ENCODE results near the gene SEMA3G.

Gene SEMA3G

GRCh38 chr3:52479037-52479876 lies 34.4 kb upstream of the SEMA3G start:
- DNase-seq = no peak

DNA sequence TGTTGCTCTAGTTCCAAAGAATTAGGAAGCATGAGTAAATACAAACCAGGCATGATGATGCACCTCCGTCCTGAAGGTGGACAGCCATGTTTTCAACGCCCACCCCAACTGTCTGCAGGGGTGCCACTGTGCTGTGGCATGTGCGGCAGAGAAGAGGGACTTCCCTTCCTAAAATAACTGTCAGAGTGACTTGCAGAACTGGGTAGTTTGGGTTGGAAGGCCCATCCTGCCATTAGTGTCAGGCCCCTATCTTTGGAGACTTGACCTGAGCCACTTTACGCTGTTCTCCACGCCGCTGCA lies 32.8 kb upstream of the SEMA3G start:
- peak in 1 of 2 donors; percentile 62 for DNase-seq

- DNase-seq = no peak
Measured at GRCh38 chr3:52477076-52477795, 32.3 kb upstream of the SEMA3G start.

DNA sequence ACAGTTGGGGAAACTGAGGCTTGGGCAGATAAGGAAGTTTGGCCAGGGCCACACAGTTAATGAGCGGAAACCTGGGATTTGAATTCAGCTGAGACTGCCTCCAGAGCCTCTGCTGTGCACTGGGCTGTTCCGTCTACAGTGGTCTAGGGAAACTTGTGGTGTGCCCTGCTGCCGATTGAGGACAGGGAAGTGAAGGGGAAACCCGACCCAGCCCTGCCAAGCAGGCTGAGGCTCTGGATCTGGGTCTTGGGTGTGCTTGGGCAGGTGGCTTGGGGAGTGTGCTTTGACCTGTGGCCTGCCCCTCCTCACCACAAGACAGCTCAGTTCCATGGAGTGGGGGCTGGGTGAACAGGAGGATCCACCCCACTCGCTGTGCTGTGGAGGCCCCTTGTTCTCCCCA lies 28.1 kb upstream of the SEMA3G start:
- peak in 1 of 2 donors; percentile 27 for DNase-seq

- peak; percentile 49 to 62 for DNase-seq
Measured at GRCh38 chr3:52472239-52473000, 27.5 kb upstream of the SEMA3G start.

GRCh38 chr3:52471371-52472238 lies 26.7 kb upstream of the SEMA3G start:
- peak; percentile 78 to 85 for DNase-seq

DNA sequence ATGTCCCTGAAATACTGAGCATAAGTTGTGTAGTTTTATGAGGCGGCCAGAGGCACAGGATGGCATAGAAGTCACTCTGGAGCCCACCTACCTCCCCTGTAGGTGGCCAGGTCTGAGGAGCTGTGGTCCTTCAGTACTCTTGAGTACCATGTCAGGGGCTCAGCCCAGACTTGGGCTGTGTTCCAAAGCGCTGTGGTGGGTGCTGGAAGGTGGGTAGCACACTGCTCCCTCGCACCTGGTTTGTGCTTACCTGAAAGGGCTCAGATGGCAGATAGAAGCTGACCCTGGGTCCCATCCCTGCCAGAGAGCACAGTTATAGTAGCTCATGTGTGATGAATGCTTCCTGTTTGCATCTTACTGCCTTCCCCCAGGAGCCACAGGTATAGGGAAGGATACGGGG lies 26.0 kb upstream of the SEMA3G start:
- no peak for DNase-seq

DNA sequence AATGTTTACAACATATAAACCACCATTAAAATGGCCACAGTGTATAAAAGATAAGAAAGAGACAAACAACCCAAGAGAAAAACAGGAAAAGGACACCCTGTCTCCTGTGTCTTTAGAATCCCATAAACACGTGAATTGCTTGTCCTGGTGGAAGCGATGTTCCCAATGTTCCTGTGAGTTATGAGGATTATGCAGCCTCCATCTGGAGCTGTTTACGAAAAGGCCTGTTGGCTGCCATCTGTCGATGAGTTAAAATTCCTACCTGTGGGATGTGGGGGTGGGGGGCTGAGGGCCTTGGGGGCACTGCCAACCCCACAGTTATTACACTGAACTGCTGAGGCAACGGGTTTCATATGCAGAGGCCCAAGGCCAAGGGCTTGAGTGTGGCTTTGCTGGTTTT lies 24.1 kb upstream of the SEMA3G start:
- DNase-seq = no peak

GRCh38 chr3:52468336-52468735 lies 23.4 kb upstream of the SEMA3G start:
- peak in 1 of 2 donors; percentile 48 for DNase-seq

DNA sequence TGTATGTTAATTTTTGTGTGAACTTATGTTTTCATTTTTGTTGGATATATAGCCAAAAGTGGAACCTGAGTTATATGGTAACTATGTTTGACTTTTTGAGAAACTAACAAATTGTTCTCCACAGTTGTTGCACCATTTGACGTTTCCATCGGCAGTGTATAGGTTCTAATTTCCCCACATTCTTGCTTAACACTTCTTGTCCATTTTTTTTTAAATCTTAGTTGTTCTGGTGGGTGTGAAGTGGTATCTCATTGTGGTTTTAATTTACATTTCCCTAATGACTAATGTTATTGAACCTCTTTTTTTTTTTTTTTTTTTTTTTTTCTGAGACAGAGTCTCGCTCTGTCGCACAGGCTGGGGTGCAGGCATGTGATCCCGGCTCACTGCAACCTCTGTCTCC lies 18.5 kb upstream of the SEMA3G start:
- DNase-seq = peak; percentile 51 to 71

DNA sequence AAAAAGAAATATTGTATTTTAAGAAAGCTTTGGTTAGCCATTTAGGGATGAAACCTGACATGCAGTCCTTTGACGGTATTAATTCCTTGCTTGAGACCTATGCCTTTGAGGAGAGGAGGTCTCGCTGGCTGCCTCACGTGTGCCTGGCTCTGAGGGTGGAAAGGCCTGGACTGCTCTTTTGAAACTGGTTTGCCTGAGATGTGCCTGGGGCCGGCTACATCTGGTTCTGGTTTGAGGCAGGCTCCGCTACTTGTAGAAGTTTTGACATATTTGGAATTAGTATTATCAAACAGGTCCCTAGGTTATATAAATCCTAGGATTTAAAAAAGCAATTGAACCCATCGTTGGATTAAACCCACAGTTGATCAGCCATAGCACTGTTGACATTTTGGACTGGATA lies 17.0 kb upstream of the SEMA3G start:
- DNase-seq = no peak

DNA sequence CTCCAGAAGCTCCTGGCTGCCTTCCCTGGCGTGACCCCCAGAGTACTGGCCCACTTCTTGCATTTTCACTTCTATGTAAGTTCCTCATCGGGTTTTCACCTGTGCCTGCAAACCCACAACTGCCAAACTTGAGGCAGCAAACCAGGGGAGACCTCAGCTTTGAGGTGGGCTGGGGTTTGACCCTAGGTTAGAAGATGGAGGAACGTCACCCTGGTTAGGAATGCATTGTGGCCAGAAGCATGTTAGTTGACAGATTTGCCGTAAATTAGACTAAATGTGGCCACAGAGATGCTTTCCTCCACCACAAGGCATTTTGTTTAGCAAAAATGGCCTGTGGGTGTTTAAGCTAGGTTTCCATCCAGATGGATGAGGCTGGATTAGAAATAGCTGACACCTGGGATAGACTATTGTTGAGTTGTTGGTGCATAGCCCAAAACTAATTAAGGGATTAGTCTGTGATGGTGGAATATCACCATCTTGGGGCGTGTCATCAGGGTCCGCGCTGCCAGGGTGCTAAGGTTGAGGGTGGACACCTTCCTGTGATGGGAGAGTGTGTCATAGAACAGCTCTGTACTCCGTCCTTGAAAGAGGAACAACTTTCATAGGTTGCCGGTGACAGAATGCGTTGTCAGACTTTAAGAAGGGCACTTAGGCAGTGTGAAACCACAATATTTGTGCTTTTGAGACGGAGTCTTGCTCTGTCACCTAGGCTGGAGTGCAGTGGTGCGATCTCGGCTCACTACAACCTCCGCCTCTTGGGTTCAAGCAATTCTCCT lies 14.1 kb upstream of the SEMA3G start:
- DNase-seq = no peak

DNA sequence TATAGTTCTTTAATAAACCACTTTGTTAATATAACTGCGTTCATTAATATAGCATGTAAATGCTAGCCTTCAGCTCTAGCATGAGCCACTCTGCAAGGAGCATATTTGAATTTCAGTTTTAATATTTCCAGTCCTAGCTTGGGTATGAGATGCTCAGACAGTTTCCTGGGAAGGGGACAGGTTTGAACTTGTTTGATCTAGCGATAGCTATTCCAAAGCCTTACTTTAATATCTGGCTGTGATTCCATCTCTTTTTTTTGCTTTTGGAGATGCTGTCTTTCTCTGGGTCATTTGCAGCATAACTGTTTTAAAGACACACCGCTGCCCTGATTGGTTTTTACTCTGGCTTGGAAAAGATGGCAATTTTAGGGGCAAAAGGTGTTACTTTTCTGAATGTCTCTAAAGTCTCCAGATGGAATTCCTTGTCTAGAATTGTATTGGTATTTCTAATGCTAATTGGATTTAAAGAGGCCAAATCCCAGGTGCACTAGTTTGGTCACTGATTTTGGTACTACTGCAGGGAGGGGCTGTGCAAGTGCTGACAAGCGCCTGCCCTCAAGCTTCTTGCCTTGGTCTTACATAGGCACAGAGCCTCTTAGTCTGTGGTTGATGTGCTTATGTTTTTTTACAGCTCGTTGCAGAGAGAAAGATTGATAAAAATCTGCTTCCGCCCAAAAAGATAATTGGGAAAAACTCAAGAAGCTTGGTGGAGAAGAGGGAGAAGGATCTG lies 13.3 kb upstream of the SEMA3G start:
- DNase-seq = no peak

- no peak for DNase-seq
Measured at GRCh38 chr3:52456800-52457183, 11.9 kb upstream of the SEMA3G start.

DNA sequence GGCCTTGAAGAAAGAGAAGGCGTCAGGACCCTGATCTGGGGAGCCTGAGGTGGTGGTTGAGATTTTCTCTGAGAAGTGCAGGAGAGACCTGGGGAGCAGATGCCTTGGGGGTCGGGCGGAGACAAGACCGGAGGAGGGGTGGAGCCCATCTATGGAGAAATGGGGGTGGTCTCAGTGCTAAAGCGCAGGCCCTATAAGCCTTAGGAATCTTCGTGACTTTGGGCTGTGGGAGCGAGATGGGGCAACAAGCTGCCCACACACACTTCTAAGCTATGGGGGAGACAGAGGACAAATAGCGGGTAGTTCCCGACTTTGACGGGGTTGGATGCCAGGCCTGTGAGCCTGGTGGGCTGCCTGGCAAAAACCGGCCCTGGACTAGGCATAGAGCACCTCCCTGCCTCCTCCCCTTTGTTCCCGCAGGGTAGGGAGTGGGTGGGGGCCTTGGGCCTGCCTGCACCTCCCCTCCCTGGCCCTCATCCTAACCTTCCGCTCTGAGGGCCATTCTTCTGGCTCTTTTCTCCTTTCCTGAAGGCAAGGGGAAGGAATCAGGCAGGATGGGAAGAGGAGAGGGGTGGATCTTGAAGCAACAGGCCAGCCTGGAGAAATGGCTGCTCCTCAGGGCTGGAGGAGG lies 11.4 kb upstream of the SEMA3G start:
- DNase-seq = no peak

DNA sequence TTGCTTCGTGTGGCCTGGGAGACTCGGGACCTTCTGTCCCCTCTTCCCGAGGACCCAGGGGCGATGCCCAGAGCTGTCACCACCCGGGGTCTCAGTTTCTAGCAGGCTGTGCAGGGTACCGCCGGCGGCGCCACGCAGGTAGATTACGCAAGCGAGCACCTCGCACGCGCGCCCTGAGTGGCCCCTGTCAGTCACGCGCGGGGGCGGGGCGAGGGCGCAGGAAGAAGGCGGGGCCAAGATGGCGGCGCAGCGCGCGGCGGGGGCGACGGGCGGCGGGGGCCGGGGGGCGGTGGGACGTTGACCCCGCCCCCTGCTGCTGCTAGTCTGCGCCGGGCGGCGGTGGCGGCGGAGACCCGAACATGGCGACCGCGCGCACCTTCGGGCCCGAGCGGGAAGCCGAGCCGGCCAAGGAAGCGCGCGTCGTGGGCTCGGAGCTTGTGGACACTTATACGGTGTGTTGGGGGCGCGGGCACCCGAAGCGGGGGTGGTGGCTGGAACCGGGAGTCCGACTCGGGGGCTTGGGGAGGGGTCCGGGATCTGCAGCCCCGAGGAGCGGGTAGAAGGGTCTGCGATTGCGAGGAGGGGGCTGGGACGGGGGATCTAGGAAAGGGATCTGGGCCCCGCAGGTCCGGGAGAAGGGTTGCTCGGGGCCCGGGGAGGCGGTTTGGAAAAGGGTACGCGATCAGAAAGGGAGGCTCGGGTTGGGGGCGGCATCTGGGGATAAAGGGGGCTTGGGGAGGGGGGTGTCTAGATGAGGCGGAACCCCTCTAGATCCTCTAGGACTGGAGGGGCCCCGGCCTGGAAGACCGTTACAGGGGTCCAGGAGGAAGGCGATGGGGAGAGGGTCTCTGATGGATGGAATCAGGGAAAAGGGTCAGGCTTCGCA lies 10.6 kb upstream of the SEMA3G start, which contains the start of gene NISCH:
NISCH (plus strand) TSS at position 322 of the 886 bp plus-strand sequence; CDS start at position 360, 38 bp downstream.
- peak; percentile 71 to 82 for DNase-seq

GRCh38 chr3:52454938-52455282 lies 10.0 kb upstream of the SEMA3G start:
- no peak for DNase-seq

DNA sequence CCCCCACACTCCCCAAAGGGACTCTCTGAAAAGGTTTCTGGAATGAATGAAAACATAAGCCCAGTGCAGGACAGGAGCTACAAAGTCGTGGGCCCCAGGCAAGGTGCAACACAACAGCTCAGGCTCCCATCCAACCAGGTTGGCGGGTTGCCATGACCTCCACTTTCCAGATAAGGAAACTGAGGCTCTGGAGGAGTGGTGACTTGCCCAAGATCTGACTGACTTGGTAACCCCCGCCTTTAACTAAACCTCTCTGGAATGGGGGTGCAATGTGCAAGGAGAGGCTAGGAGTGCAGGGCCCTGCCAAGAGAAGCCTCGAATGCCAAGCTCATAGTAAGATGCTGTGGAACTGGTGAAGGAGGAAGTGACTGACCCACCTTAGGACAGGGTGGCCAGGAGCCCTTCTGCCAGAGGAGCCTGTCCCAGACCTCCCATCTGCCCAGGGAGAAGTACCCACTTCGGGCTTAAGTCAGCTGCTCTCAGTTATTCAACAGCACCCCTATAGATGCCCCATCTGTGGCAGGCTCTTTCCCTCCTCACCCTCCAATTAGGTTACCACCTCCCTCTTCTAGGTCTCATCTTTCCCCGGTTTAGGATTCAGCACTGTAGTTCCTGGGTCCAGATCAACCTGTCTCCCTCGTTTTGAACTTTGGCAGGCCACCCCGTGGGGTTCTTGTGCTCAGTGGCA lies 9.5 kb upstream of the SEMA3G start:
- DNase-seq = no peak
